ENCODE results near the gene CLMN.
"Not testable (repeated sequence)": the region's sequence is repeated elsewhere in the genome, so short reads cannot be mapped to it uniquely, and the experiment has no call there.

The CLMN gene

DNA sequence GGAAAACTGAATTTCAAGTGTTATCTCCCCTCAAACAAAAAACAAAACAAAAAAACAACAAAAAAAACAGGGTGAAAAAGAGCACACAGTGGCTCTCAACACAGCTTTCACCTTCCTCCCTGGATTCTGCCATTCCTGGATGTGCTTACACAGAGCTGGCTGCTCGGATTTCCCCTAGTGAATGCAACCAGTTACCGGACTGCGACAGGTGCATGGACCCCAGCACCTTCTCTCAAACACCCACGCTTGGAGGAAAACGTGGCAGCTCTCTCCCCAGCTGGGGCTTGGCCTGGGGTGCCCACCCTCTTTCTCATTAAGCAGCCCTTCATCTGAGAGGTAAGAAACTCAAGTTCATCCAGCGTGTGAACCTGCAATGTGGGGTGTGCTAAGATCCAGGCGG lies 128.9 kb downstream of the CLMN start:
- DNase-seq (ENCODE audit: low read depth) = no peak

DNA sequence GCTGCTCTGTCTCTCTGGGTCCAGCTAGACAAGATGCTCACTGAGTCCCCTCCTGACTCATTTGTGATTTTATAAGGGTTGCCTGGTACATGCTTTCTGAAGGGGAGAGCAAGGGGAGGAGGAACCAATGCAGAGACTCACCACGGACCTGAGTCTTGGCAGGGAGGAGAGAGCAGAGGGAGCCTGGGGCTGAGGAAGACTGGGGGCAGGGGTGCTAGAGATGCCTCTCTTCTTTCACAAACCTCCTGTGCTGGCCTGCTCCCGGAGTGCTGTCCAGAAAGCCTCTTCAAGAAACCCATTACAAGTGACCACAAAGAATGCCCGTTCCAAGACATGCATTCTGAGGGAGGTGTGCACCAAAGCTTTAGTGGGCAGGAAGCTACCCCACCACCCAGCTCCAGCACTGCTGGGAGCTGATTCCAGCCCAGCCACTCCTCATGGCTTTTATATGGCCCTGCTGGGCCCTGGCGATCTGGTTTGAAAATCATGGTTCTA lies 129.3 kb downstream of the CLMN start:
- DNase-seq (ENCODE audit: low read depth) = no peak

DNA sequence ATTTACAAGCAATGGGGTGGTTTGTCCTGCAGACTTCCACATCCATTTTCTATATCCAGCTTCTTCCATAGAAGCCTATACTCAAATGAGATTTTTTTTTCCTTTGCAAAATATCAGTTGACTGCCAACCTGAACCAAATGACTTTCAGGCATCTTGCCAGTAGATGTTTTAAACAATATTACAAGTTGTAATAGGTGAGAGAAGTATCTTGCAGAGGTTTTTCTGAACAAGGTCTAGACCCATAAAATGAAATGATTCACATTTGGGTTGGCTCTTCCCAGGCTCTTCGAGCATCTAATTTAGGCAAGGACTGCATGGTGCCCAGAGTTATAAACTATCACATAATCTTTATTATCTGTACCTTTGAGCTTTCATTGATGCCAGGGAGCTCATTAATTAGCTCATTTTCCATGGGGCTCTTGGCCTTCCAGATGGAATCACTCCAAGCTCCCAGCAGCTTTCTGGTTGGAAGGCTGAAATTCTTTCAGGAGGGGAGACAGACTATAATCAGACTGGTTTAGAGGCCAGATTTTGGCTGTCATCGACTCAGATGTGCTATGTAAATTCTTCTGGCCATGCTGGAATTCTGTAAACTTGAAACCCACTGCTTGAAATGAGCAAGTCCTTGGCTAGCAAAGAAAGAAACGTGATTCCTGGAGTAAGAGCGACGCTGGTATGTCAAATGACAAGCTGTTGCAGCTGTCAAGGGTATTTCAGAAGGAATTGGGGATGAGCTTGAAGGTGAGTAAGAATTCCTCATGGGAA lies 130.2 kb downstream of the CLMN start:
- no peak for DNase-seq (ENCODE audit: low read depth)

DNA sequence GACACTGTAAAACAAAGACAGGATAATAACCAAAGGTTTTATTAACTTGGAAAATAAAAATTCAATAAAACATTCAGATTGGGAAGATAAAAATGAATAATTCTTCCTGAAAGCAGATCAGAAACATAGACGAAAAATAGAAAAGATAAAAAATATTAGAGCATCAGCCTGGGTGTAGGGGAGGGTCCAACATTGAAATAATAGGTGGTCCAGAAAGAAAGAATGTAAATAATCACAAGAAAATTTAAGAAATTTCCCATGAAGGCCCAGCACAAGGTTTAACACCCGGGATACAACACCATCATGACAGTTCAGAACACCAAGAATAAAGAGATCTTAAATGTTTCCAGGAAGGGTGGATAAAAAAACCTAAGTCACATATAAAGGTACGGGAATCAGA lies 131.3 kb downstream of the CLMN start:
- DNase-seq (ENCODE audit: low read depth) = no peak

DNA sequence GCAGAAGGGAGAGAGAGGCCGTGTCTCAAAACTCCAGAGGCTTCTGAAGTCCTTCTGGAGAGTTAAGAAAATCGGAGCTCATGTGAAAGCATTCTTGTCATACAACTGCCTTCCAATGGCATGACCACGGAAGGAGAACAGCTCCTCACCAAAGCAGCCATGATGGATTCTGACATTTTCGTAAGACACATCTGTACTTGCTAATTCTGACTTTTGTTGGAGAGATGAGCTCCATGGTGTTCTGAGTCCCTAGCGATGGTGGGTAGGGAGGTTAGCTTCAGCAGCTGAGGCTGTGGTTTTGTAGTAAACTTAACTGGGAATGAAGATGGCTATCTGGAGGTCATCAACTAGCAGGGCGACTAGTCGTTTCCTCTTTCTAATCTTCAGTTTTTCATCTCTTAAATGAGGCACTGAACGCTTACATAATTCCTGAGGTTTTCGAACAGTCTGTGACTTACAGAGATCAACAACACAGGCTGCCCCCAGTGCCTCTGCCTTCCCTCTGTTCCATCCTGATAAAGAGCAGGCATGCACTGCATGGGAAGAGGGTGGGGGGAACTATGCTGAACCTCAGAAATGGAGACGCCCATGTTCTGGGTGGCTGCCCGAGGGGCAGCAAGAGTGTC lies 133.8 kb downstream of the CLMN start:
- DNase-seq (ENCODE audit: low read depth) = no peak

DNA sequence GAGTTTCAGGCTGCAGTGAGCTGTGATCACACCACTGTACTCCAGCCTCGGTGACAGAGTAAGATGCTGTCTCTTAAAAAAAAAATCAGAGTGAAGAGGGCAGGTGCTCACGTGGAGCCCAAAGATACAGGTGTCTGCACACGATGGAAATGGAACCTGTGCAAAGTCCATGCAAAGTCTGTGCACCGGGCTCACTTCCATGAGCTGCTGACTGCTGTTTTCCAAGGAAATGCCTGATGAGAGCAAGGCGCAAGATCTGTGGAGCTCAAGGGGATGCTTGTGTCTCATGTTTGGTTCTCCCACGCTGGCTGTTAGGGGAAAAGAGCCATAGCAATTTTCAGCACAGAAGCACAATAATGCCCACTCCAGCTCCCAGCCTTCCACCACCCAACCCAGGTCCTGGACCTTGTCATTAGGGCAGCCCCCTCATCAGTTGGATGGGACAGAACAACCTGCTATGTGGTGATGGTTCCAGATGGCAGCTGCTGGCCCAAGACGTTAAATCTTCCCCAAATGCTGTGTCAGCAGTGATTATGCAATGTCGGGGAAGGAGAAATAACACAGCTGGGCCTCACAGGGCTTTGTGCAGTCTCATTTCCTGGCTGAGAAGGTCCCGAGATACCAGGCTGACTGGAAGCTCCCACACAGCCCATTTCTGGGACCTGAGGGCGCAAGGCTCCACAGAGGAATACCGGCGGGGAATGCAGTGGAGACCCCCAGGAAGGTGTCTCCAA lies 134.5 kb downstream of the CLMN start:
- peak; percentile 9 for DNase-seq (ENCODE audit: low read depth)

DNA sequence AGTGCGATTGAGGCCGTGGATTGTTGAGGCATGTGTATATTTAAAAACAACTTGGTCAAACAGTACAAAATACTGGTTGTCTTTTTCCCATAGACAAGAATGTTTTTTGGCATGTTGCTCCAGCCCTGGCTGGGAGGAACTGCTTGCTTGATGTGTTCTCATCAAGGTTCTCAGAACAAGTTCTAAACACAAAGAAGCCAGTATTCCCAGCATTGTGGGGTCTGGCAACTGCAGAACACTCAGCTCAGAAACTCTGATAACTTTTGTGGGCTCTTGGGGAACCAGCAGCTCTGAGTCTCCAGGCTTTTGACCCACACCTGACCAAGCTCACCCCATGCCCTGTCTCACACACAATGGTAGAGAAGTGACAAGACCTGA lies 135.3 kb downstream of the CLMN start:
- no peak for DNase-seq (ENCODE audit: low read depth)

DNA sequence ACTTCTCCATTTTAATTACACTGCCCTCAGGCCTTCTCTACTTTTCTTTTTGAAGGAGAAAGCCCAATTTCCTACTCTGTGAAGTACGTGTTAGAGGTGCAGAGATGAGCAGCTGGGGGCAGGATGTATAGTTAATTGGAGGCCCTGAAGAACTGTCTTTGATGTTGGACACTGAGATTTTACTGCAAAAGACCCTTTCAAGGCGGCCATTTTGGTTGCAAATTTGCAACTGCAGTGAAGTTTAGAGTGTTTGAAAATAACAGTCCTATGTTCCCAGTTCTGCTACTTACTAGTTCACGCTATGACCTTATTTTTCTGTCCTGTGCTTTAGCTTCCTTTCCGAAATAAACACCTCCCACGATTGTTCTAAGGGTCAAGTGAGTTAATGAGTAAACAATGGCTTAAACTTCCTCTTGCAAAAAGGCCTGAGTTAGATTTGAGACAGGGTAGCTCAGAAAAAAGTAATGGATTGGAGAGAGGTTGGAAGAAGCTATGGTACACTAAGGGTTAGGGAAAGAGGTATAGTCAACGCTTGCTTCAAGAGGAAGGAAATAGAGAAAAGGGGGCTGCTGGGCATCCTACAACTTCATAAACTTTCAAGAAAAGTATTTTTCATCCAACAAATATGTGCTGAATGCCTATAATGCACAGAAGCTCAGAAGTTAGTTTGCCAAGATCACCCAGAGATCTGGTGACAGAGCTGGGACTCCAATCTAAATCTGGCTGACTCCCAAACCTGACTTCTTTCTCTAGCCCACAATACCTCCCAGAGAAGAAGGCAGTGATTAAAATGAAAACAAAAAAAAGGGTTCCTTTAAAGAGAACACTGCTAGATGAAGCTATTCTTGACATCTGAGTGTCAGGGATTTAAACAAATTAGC lies 135.9 kb downstream of the CLMN start:
- peak; percentile 7 for DNase-seq (ENCODE audit: low read depth)

DNA sequence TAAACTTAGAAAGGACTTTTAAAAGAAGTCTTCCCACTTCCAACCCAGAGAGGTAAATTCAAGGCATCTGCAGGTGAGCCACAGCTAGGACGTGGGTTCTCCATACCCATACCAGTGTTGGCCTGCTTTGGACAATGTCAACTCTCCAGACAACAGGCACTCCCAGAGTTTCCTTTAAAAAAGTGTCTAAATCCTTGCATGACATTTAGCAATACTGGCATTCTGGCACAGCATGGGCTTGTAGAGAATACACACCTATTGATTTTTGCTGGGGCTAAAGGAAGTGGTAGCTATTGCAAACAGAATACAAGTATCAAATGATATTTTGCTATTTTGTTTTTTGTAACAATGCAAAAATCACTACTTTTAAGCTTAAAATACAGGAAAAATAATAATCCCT lies 136.6 kb downstream of the CLMN start:
- no peak for DNase-seq (ENCODE audit: low read depth)

DNA sequence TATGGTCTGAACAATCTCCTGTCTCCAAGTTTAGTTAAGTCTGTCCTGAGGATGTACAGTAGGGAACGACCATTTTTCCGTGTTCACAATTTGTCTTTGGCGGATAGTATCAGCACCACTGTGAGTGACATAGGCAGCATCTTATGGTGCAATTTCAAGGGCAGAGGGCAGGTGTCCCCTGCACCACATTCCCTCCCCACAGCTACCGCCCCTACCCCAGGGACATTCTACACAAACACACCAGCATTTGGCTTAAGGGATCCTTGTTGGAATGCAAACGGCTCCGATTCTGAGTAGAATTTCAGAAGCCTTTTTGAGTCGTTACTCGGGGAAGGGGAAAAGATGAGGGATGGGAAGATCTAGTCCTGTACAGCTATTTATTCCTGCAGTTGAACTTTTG lies 137.3 kb downstream of the CLMN start:
- no peak for DNase-seq (ENCODE audit: low read depth)

DNA sequence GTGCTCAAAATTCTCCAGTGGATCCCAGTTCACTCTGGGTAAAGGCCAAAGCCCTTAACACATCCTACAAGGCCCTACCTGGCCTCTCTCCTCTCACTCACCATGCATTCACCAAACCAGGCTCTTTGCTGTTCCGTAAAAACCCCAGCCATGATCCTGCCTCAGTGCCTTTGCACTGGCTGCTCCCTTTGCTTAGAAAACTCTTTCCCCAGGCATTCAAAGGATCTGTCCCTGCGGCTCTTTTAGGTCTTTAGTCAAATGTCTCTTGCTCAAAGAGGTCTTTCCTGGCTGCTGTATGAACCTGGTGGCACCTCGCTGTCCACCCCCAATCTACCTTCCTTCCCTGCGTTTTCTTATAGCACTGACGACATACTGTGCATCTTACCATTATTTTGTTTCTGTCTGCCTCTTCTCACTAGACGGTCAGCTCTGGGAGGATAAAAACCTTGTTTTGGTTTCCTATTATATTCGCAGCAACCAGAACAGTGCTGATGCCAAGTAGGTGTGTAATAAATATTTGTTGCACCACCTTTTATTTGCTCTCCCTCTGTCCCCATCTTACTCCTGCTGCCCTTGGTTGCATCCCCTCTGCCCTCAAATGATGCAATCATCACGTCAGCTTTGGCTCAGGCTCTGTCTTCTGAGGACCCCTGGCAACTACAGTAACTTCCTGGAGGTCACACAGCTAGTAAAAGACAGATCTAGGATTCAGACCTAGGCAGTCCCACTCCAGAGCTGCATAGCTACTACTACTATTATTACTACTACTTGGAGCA lies 138.6 kb downstream of the CLMN start:
- DNase-seq (ENCODE audit: low read depth) = no peak

DNA sequence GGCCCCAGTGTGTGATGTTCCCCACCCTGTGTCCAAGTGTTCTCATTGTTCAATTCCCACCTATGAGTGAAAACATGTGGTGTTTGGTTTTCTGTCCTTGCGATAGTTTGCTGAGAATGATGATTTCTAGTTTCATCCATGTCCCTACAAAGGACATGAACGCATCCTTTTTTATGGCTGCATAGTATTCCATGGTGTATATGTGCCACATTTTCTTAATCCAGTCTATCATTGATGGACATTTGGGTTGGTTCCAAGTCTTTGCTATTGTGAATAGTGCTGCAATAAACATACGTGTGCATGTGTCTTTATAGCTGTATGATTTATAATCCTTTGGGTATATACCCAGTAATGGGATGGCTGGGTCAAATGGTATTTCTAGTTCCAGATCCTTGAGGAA lies 144.0 kb downstream of the CLMN start:
- not testable (repeated sequence) for DNase-seq (ENCODE audit: low read depth)

DNA sequence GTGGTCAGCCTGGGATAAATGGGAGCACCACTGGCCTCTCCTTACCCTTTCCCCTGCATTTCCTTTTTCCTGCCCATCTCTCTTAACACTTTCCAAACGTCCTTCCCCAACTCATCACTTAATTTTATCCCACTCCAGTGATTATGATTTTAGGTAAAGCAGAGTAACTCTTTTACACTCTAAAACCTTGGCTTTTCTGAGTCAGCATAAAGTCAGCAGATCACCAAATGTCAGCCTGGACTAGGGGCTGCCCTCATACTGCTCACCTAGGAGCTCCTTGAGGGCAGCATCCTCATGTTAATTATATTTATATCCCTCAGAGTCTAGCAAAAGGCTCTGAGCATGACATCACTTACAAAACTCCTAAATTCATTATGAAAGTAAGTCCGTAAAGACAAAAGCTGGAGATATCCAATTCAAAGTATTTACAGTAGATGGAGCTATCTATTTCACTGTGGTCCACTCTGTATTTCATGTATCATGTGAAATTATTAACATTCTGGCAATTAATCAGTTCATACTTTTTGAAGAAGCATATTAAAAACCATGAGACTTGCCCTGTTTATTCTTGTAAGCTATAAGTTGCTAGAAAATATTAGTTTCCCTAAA lies 145.4 kb downstream of the CLMN start:
- DNase-seq (ENCODE audit: low read depth) = no peak

DNA sequence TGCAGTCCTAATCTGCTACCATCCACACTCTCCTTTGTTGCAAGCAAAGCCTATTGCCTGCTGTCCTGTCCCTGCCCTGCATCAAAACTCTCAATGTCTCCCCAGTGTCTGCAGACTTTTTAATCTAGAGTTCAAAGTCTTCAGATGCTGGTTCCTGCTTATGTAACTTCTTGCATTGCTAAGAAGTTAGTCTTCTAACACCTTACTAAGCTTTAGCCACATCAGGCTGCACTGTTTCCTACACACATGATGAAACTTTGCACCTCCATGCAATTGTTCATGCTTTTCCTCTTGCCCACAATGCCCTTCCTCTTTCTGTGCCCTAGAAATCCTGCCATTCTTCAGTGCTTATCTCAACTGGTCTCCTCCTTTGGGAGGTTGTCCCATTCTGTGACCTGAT lies 146.2 kb downstream of the CLMN start:
- DNase-seq (ENCODE audit: low read depth) = no peak

DNA sequence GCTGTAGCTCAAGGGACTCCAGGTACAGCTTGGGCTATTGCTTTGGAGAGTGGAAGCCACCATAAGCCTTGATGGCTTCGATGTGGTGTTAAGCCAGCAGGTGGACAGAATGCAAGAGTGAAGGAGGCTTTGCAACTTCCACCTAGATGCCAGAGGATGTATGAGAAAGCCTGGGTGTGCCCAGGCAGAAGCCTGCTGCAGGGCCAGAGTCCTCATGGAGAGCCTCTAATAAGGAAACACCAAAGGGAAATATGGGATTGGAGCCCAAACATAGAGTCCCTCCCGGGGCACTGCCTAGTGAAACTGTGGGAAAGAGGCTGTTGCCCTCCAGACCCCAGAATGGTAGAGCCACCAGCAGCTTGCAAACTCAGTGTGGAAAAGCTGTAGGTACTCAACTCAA lies 152.5 kb downstream of the CLMN start:
- DNase-seq (ENCODE audit: low read depth) = no peak

DNA sequence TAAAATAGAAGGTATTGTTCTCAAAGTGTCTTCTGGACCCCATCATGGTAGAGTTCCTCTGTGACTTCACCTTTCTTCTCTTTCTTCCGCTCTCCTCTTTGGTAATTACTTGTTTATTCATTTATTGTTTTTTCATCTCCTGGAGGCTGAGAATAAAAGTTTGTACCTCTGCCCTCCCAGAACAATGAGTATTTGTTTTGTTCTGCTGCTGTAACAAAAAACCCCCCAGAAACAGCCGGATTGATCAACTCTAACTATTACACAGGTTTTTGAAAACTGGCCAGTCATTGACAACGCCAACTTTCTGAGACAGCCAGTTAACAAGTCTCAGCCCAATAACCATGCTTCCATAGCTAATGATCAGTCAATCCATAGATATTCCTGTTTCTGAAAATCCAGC lies 154.2 kb downstream of the CLMN start:
- DNase-seq (ENCODE audit: low read depth) = no peak

DNA sequence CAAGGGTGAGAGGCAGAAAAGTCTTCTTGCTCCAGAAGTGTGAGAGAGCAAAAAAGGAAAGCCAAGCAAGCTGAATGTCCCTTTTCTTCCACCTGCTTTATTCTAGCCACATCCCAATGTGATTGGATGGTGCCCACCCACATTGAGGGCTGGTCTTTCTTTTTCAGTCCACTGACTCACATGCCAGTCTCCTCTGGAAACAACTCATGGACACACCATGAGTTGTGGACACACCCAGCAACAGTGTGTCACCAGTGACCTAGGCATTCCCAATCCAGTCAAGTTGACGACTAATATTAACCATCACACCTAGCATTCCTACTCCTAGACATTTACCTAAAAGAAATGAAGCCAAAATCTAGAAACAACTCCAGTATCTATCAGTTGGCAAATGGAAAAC lies 155.2 kb downstream of the CLMN start:
- DNase-seq (ENCODE audit: low read depth) = no peak

DNA sequence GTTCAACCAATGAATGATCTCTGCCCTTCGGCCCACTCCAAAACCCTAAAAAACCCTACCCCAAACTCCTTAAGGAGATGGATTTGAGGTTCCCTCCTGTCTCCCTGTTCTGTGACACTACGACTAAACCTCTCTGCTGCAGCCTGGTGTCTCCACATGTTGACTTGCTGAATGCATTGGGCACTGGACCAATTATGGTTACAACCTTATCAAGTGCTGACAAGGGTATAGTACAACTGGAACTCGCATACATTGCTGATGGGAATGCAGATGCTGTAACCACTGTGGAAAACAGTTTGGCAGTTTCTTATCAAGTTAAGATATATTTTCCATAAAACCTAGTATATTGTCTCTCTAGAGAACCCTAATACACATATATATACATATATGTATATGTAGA lies 156.0 kb downstream of the CLMN start:
- DNase-seq (ENCODE audit: low read depth) = no peak

DNA sequence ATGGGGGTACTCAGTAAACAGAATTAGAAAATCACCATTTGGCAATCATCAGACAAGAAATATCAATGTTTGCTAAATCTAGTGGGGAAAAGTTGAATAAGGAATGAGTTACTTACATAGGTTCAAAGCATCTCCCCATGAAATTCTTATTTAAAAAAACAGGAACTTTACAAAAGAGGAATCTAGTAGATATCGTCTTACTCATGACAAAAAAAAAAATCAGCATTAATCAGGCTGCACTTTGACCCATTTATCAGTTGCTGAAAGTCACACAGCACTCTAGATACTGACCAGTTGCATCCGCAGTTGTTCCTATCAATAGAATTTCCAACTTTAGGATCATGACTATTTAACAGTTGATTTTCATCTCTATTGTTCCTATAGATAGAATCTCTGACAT lies 156.6 kb downstream of the CLMN start:
- no peak for DNase-seq (ENCODE audit: low read depth)

DNA sequence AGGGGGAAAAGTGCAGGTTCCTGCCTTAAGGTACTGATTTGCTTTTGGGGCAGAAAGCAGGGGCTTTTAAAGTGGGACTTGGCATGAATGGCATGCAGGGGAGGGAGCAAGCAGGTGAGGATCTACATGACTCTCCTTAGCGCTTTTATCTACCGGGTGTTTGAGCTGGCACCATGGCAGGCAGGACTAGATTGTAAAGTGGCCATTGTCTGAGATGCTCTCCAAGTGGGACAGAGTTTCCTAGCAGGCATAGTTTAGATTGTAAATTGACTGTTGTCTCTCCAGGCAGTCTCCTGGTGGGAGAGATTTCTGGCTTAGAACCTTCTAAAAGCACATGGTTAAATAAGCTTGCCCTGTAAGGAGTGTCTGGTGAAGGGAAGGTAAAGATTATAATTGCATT lies 157.1 kb downstream of the CLMN start:
- no peak for DNase-seq (ENCODE audit: low read depth)

All from EH (cell line).